B cell (primary cell): ENCODE results near the gene NYAP1. TPM values are rescaled to one million over a fixed set of nuclear protein-coding genes. Genes with fewer than 3 reads are reported as not detected.

Source experiments
- ATAC-seq: fragments of 200-7000 bp; cut with Tn5 transposase; one replicate; pipeline ENCODE4 v1.10.0; 2021; ENCODE audit warnings: low read depth, mild to moderate bottlenecking, moderate number of reproducible peaks, moderate library complexity
- CTCF ChIA-PET: fragments of 350-600 bp; sonication (Branson Sonifier 250); formaldehyde crosslinking; loops from one replicate; lab custom pipeline; 2021; ENCODE audit warnings: antibody characterized with exemption, inconsistent platforms; lab: Charles Lee
- POLR2A ChIA-PET: fragments of 350-600 bp; sonication (Branson Sonifier 250); formaldehyde crosslinking; loops from one replicate; lab custom pipeline; 2021; ENCODE audit warnings: antibody characterized with exemption; lab: Charles Lee
- DNase-seq: peaks from one replicate; pipeline ENCODE4 v3.0.0; 2013
- H2AFZ ChIP-seq: 2 replicates; pipeline ENCODE4 v1.6.1; 2012; ENCODE audit warnings: mild to moderate bottlenecking, low read depth, low read length; ENCODE audit not compliant: insufficient read depth, poor library complexity, severe bottlenecking
- H3K27ac ChIP-seq, 2 donors: 1 replicate in 1 of 2; 2 replicates in 1 of 2; pipeline ENCODE4 v1.5.1; 2012 to 2013; ENCODE audit warnings: low read length in 2 of 2, mild to moderate bottlenecking in 2 of 2, moderate library complexity in 1 of 2
- H3K27me3 ChIP-seq, 4 experiments: fragments of 200-600 bp in 1 of 4; sonication (generic) in 1 of 4; replicated peaks in 1 of 4; 1 replicate in 2 of 4; 2 replicates in 2 of 4; pipeline versions ENCODE4 v1.6.1 to v1.7.0; 2013 to 2016; ENCODE audit warnings: low read length in 3 of 4, mild to moderate bottlenecking in 2 of 4, mixed read lengths in 1 of 4, moderate library complexity in 1 of 4; ENCODE audit not compliant: insufficient read depth in 4 of 4, control insufficient read depth in 3 of 4; ENCODE audit errors: control extremely low read depth in 1 of 4
- H3K36me3 ChIP-seq, 2 experiments: replicated peaks in 1 of 2; 1 replicate in 1 of 2; 2 replicates in 1 of 2; pipeline versions ENCODE4 v1.6.1 to v1.7.1; 2013; ENCODE audit warnings: low read length in 1 of 2; ENCODE audit not compliant: insufficient read depth in 2 of 2, control insufficient read depth in 1 of 2; ENCODE audit errors: control extremely low read depth in 1 of 2, extremely low read depth in 1 of 2
- H3K4me1 ChIP-seq, 2 donors: fragments of 200-600 bp in 1 of 2; sonication (generic) in 1 of 2; 1 replicate in 1 of 2; 2 replicates in 1 of 2; pipeline versions ENCODE4 v1.5.1 to v1.6.1; 2013 to 2017; ENCODE audit warnings: low read length in 2 of 2; ENCODE audit not compliant: control insufficient read depth in 2 of 2, insufficient read depth in 2 of 2
- H3K4me2 ChIP-seq: replicated peaks from 2 replicates; pipeline ENCODE3; 2012; ENCODE audit warnings: mild to moderate bottlenecking, low read depth, low read length; ENCODE audit not compliant: poor library complexity, severe bottlenecking
- H3K4me3 ChIP-seq, 5 experiments: fragments of 200-600 bp in 1 of 5; sonication (generic) in 1 of 5; 1 replicate in 3 of 5; 2 replicates in 2 of 5; pipeline versions ENCODE4 v1.5.1 to v1.7.0; 2011 to 2016; ENCODE audit warnings: low read length in 4 of 5, mild to moderate bottlenecking in 4 of 5, low read depth in 2 of 5, control low read depth in 1 of 5, moderate library complexity in 1 of 5; ENCODE audit not compliant: insufficient read depth in 1 of 5; ENCODE audit errors: control extremely low read depth in 1 of 5, extremely low read depth in 1 of 5
- H3K79me2 ChIP-seq: fragments of 200-600 bp; sonication (generic); one replicate; pipeline ENCODE4 v1.6.0; 2016; ENCODE audit warnings: low read length; ENCODE audit not compliant: control insufficient read depth, insufficient read depth
- H3K9ac ChIP-seq: fragments of 200-600 bp; sonication (generic); 2 replicates; pipeline ENCODE4 v1.6.1; 2017; ENCODE audit warnings: mild to moderate bottlenecking, low read length, moderate library complexity
- H3K9me3 ChIP-seq, 3 donors: one replicate each; pipeline versions ENCODE4 v1.6.1 to v1.7.1; 2013; ENCODE audit warnings: low read length in 2 of 3; ENCODE audit not compliant: control insufficient read depth in 2 of 3, insufficient read depth in 1 of 3; ENCODE audit errors: control extremely low read depth in 1 of 3
- H4K20me1 ChIP-seq: 2 replicates; pipeline ENCODE4 v1.6.0; 2012; ENCODE audit warnings: mild to moderate bottlenecking, low read length; ENCODE audit not compliant: insufficient read depth, control insufficient read depth, poor library complexity, severe bottlenecking
- H3K27ac Mint-ChIP-seq: one replicate; pipeline ENCODE4 v1.8.0; 2021; ENCODE audit warnings: mixed read lengths
- H3K27me3 Mint-ChIP-seq: one replicate; pipeline ENCODE4 v1.8.0; 2021; ENCODE audit warnings: mixed read lengths
- H3K4me1 Mint-ChIP-seq: one replicate; pipeline ENCODE4 v1.8.0; 2021; ENCODE audit warnings: mixed read lengths
- H3K4me3 Mint-ChIP-seq: one replicate; pipeline ENCODE4 v1.8.0; 2021; ENCODE audit warnings: mixed read lengths
- H3K9me3 Mint-ChIP-seq: one replicate; pipeline ENCODE4 v1.8.0; 2022; ENCODE audit warnings: mixed read lengths; ENCODE audit not compliant: insufficient read depth
- CTCF ChIP-seq: fragments of 200-600 bp; IDR thresholded peaks from one replicate; pipeline ENCODE4 v1.8.0; 2022; ENCODE audit warnings: antibody characterized with exemption, mild to moderate bottlenecking
- EZH2 ChIP-seq: IDR thresholded peaks from 2 replicates; pipeline ENCODE4 v1.6.1; 2012; ENCODE audit warnings: borderline replicate concordance, low read depth, mild to moderate bottlenecking, moderate library complexity, low read length; ENCODE audit not compliant: insufficient read depth, poor library complexity, severe bottlenecking
- WGBS: methylation state at CpG from one replicate; pipeline ENCODE4 v1.1.5; 2013; ENCODE audit warnings: missing lambda C conversion rate; ENCODE audit not compliant: insufficient coverage; 5-methylcytosine and 5-hydroxymethylcytosine counted together
- intact Hi-C: fragments of 100-400 bp; cut with micrococcal nuclease; formaldehyde crosslinking; loops from one replicate; pipeline ENCODE4 v1.10.0; 2022
- polyA plus RNA-seq: library from polyadenylated mRNA; depleted of rRNA; stranded (reverse); fragments of >200 nt; gene quantifications from 2 replicates; pipeline ENCODE4 v1.2.3, GENCODE V29; 2012
- total RNA-seq, 2 donors: library from RNA; stranded (reverse); fragments of 120-200 nt in 1 of 2; gene quantifications; 1 replicate in 1 of 2; 2 replicates in 1 of 2; pipeline versions ENCODE4 v1.2.3 to v1.2.4, GENCODE V29; 2013 to 2022

The NYAP1 gene
- total and polyA plus RNA-seq, 2 donors (not counting 1 experiment from before 2014, with no cell fraction given), result 0.06 TPM; not detected in 1

GRCh38 chr7:100434297-100435144 lies 49.2 kb upstream of the NYAP1 start:
- peak overlapping the region; percentile 95 for H3K4me2 ChIP-seq
- intact Hi-C loops, result no loop called here
- ChIA-PET CTCF (interaction anchor here (0.6 to 1.1 kb wide), 3 partner anchors 20 to 151 kb away, joined by 3 read pairs; partner anchors contain the start of genes FBXO24 and LRCH4), POLR2A (interaction anchor here (0.6 kb wide), 1 partner anchor 46 kb away, joined by 6 read pairs; no protein-coding TSS in a partner anchor)
- whole genome bisulfite sequencing, result 88% methylated on average over 15 of the region's 22 CpGs
- H3K4me3 Mint-ChIP-seq, result peak overlapping the region; percentile 87
- H3K4me3 ChIP-seq, result peak overlapping the region in 2 of 5 experiments; percentile 89 to 96
- peak overlapping the region in 1 of 2 donors; percentile 91 for H3K27ac ChIP-seq
- H3K4me1 ChIP-seq, result peaks cover 28 to 49% of the 10 kb centered on the region in 2 donors
- no peaks in the 10 kb centered on the region for H3K27me3 ChIP-seq
- peaks cover 44% of the 10 kb centered on the region for H4K20me1 ChIP-seq
- H3K27ac Mint-ChIP-seq, result peak overlapping the region; percentile 88
- no peak overlapping the region for H2AFZ ChIP-seq
- H3K9me3 ChIP-seq, result no peaks in the 10 kb centered on the region
- peaks cover 56% of the 10 kb centered on the region for H3K4me1 Mint-ChIP-seq
- peaks cover 5 to 30% of the 10 kb centered on the region in 2 experiments for H3K36me3 ChIP-seq
- H3K9me3 Mint-ChIP-seq, result no peaks in the 10 kb centered on the region
- no peak for TF ChIP-seq EZH2
- no peak for TF ChIP-seq CTCF
- peaks cover 39% of the 10 kb centered on the region for H3K79me2 ChIP-seq
- peak overlapping the region; percentile 88 for H3K9ac ChIP-seq
- peak; percentile 48 for DNase-seq
- ATAC-seq, result no peak
- H3K27me3 Mint-ChIP-seq, result no peaks in the 10 kb centered on the region
